Kidney glomerular epithelial cell (primary cell): ENCODE results near the gene CELF1.
"Not testable (repeated sequence)": the region's sequence is repeated elsewhere in the genome, so short reads cannot be mapped to it uniquely, and the experiment has no call there.

Source experiments
- DNase-seq: peaks from one replicate; lab custom pipeline; 2025; lab: John Stamatoyannopoulos, UW

The CELF1 gene

DNA sequence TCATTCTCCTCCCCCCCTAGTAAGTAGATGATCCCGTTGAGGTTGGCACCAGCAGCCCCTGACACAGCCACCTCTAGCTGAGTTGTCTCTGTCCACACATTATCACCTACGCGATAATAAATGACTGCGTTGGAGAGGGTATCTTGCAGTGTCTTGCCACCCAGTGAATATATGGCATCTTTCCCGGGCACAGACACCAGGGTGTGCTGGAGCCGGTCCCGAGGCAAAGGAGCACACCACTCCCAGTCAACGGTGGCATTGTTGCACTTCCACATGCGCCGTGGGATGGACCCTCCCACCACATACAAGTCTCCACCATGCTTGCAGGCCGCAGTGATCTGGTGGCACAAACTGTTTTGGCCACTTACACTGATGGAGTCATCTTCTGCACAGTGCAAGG, 20.4 kb upstream of the CELF1 start:
- no peak for DNase-seq

DNA sequence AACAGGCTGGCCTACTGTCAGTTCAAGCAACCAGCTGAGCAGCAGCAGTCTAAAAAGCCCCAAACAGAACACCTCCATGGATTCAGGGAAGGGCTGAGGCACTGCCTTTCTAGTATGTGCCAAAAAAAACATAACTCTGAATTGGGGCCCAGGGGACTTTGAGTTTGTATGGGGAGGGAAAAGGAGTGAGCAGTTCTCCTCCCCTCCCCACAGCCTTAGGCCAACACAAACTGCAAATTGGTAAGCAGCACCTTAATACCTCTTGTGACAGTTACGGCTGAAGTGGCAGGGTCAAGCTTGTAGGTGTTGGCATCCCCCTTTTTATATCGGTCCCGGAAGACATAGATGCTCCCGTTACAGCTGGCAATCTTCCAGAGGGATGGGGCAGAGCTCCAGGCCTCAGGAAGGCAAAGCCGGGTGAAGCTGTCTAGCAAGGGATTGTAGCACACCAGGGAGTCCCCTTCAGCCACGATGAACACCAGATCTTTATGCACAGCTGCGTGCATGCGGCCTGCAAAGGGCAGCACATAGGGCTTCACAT, 19.9 kb upstream of the CELF1 start:
- DNase-seq = no peak

DNA sequence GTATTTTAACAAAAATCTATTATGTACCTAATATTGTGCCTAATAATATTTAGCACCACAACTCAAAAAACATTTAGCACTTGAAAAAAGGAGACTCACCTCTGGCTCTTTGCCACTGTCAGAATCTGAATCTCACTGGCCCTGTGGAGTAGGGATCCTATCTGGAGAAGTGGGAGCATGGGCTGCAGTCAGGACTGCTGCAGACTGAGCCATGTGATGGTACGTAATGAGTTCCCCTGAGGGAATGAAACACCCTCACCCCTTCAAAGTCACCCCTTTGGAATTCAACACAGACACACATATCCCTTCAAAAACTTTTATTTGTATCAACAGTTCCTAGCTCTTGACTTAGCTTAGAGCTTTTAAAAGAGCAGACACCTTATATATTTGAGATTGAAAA, 19.0 kb upstream of the CELF1 start:
- DNase-seq = no peak

DNA sequence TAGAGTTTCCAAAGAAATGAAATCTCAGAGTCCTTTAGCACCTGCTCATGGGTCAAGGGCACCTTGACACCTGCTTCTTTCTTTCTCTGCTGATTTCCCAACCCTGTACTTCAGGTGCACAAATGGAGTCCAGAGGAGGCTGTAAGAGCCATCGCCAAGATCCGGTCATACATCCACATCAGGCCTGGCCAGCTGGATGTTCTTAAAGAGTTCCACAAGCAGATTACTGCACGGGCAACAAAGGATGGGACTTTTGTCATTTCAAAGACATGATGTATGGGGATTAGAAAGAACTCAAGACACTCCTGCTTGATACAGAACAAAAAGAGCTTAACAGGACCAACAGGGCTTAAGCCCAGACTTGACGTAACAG, 18.4 kb upstream of the CELF1 start:
- DNase-seq = no peak

- no peak for DNase-seq
These were observed 17.9 kb upstream of the CELF1 start for GRCh38 chr11:47570651-47571356.

- DNase-seq = no peak
These were observed 16.7 kb upstream of the CELF1 start for GRCh38 chr11:47569646-47570045.

DNA sequence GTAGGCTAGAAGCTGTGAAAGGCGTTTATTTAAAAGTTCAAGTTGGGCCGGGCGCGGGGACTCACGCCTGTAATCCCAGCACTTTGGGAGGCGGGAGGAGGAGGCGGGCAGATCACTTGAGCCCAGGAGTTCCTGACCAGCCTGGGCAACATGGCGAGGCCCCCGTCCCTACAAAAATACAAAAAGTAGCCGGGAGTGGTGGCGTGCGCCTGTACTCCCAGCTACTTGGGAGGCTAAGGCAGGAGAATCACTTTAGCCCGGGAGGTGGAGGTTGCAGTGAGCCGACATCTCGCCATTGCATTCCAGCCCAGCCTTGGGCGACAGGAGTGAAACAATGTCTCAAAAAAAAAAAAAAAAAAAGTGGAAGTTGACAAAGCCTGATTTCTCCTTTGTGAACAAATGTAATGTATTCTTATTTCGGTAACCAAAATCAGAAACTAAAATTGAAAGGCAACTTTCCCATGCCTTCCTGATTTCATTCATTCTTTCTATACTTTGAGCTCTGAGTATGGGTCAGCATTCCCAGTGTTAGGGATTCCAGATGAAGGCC, 13.3 kb upstream of the CELF1 start:
- DNase-seq = no peak

- DNase-seq = peak; percentile 16
These were observed 12.6 kb upstream of the CELF1 start, which contains the start of gene PTPMT1 for GRCh38 chr11:47565340-47566148. Gene PTPMT1 (plus strand): TSS chr11:47565599. CDS start chr11:47565623, 24 bp downstream.

GRCh38 chr11:47564933-47565339, 12.0 kb upstream of the CELF1 start:
- no peak for DNase-seq

DNA sequence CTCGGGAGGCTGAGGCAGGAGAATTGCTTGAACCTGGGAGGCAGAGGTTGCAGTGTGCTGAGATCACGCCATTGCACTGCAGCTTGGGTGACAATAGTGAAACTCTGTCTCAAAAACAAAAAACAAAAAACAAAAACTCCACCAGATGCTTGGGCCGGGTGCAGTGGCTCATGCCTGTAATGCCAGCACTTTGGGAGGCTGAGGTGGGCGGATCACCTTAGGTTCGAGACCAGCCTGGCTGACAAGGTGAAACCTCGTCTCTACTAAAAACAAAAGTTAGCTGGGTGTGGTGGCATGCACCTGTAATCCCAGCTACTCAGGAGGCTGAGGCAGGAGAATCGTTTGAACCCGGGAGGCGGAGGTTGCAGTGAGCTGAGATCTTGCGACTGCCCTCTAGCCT, 11.4 kb upstream of the CELF1 start:
- not testable (repeated sequence) for DNase-seq

DNA sequence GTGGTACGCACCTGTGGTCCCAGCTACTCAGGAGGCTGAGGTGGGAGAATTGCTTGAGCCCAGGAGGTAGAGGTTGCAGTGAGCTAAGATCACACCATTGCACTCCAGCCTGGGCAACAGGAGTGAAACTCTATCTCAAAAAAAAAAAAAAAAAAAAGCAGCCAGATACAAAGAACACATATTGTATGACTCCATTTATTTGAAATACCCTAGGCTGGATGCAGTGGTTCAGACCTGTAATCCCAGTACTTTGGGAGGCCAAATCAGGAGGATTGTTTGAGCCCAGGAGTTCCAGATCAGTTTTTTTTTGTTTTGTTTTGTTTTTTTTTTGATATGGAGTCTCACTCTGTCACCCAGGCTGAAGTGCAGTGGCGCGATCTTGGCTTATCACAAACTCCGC, 9.5 kb upstream of the CELF1 start:
- not testable (repeated sequence) for DNase-seq

DNA sequence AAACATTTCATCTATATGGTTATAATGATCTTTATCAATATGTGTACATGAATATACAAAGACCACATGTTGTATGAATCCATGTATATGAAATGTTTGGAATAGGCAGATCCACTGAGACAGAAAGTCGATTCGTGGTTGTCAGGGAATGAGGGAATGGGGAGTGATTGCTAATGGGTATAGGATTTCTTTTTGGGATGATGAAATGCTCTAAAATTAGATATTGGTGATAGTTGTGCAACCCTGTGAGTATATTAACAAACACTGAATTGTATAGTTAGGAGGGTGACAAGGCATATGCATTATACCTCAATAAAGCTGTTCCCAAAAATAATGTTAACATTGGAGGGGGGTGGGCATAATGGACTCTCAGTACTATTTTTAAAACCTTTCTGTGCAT, 7.5 kb upstream of the CELF1 start:
- no peak for DNase-seq

DNA sequence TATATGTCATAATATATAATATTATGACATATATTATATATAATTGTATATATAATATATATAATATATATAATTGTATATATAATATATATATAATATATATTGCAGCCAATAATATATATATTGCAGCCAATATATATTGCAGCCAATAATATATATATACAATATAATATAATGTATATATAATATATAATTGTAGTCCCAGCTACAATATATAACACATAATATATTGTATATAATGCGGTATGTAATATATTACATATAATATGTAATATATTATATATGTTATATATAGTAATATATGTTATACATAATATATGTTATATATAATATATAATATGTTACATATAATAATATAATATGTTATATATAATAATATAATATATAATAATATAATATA, 5.8 kb upstream of the CELF1 start:
- DNase-seq = no peak

GRCh38 chr11:47557004-47557403, 4.1 kb upstream of the CELF1 start:
- DNase-seq = not testable (repeated sequence)

DNA sequence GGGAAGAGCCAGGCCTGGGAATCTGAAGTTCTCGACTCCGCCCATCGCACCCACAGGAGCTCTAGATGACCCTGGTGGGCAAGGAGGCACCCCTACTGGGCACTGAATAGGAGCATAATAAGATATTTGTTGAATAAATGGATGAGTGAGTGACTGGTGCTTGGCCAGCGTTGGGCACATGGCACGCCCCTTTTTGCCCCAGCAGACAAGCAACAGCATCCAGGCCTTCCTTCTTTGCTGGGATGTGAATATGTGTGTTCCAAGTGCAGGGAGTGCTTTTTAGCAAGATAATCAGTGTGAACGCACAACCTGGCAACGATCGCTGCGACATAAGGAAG, 443 bp upstream of the CELF1 start:
- DNase-seq = no peak

DNA sequence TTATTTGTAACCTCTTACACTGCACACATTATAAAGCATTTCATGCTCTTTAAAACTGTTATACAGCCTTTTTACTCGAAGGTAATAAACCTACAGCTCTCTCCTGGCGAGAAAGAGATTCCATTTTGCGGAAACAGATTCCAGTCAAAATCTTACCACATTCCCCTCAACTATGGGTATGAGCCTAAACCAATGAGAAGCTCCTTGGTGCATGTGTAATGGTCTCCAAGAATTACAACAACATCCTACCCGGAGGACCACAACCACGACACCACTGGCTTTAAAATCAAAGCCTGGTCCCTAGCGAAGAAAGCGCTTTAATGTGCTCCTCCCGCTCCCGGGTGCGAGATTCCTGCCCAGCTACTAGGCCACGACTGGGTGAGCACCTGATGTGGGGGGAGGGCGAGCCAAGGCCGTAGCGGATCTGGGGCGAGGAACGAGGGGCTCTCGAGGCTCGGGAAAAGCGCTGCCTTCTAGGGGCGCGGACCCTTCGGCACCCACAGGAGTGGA, 821 bp downstream of the CELF1 start:
- DNase-seq = peak; percentile 49

DNA sequence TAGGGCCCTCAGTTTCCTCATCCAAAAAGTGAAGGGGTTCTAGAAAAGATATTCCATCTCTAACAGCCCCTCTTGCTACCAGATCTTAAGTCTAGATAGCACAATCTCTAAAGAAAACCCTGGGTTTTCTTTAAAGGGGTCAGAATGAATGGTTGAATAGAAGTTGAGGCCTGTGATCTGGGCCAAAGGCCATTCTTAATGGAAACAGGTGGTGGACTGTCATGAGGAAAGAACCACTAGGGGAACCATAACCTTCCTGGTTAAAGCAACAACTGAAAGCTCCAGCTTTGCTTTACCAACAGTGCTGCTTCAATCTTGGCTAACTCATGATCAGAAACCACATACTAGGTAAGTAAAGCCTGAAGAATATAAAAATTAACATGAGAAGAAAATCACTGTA, 1.8 kb downstream of the CELF1 start:
- DNase-seq = peak; percentile 6

- no peak for DNase-seq
These were observed 2.5 kb downstream of the CELF1 start for GRCh38 chr11:47550288-47551047.

GRCh38 chr11:47546274-47546673, 6.7 kb downstream of the CELF1 start:
- DNase-seq = not testable (repeated sequence)

GRCh38 chr11:47545298-47545697, 7.6 kb downstream of the CELF1 start:
- no peak for DNase-seq

- no peak for DNase-seq
These were observed 11.9 kb downstream of the CELF1 start for GRCh38 chr11:47541070-47541469.

DNA sequence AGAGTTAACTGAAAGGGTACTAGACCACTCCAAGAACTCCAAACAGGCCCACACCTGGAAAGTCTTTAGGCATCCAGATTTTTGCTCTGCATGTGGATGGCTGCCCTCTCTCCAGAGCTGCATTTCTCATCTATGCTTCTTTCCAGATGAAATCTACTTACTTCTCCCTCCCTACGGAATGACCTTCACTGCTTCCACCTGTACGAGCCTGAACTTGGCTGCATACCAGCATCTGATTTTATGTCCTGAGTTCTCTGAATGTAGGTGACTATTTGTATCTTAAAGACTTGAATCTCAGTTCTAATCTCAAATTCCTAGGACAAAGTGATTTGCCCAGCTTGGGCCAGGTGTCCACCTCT, 13.3 kb downstream of the CELF1 start:
- DNase-seq = no peak
